ENCODE results near the gene PEAR1.

Gene PEAR1

DNA sequence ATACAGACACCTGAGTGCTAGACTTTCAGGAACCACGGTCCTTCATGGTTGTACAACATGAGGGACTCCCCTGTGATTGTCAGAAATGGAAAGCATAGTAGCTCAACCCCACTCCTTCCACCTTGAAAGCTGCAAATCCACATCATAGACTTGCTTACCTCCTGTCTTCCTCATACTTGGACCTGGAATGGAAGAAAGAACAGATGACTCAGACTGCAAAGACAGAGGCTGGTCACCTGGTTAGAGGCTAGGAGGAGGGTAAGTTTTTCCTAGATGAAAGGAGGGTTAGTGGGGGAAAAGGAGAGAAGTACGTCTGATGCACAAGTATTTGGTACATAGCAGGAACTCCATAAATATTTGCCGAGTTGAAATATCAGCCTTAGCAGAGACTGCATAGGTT is 64.1 kb downstream of the PEAR1 start:
- no peaks in the 10 kb centered on the region for H4K20me1 ChIP-seq (ENCODE audit: low read depth, low read length)

GRCh38 chr1:156958247-156958714 is 64.8 kb downstream of the PEAR1 start:
- Histone ChIP-seq H4K20me1 (ENCODE audit: low read depth, low read length) (no peaks in the 10 kb centered on the region), H3K4me3 (ENCODE audit: insufficient read depth, low read length, poor library complexity, severe bottlenecking) (no peak overlapping the region), H3K36me3 (ENCODE audit: low read length) (no peaks in the 10 kb centered on the region), H3F3A (ENCODE audit: insufficient read depth) (no peaks in the 10 kb centered on the region), H2AFZ (ENCODE audit: low read depth, low read length, severe bottlenecking) (no peak overlapping the region), H3K27ac (ENCODE audit: low read depth, low read length) (no peak overlapping the region), H3K27me3 (ENCODE audit: low read length) (no peaks in the 10 kb centered on the region), H3K9me2 (replicated peaks; ENCODE audit: insufficient read depth, low read length) (no peaks in the 10 kb centered on the region), H3K79me2 (ENCODE audit: insufficient read depth, low read length) (no peaks in the 10 kb centered on the region), H3K4me2 (ENCODE audit: low read depth, low read length, poor library complexity, severe bottlenecking) (no peak overlapping the region), H3K9me3 (ENCODE audit: insufficient read depth, low read length) (no peaks in the 10 kb centered on the region), H3K9ac (ENCODE audit: low read length) (no peak overlapping the region)
- TF ChIP-seq EZH2phosphoT487 (conservative IDR thresholded peaks at IDR 0.05; ENCODE audit: low read length) = no peak
- TF ChIP-seq, protein P1, sequence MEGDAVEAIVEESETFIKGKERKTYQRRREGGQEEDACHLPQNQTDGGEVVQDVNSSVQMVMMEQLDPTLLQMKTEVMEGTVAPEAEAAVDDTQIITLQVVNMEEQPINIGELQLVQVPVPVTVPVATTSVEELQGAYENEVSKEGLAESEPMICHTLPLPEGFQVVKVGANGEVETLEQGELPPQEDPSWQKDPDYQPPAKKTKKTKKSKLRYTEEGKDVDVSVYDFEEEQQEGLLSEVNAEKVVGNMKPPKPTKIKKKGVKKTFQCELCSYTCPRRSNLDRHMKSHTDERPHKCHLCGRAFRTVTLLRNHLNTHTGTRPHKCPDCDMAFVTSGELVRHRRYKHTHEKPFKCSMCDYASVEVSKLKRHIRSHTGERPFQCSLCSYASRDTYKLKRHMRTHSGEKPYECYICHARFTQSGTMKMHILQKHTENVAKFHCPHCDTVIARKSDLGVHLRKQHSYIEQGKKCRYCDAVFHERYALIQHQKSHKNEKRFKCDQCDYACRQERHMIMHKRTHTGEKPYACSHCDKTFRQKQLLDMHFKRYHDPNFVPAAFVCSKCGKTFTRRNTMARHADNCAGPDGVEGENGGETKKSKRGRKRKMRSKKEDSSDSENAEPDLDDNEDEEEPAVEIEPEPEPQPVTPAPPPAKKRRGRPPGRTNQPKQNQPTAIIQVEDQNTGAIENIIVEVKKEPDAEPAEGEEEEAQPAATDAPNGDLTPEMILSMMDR (IDR thresholded peaks at IDR 0.05; ENCODE audit: insufficient read depth, low read length, poor library complexity, severe bottlenecking) = no peak

More for the DNA sequence above, 64.1 kb downstream of the PEAR1 start:
- Histone ChIP-seq H3K4me2 (ENCODE audit: low read depth, low read length, poor library complexity, severe bottlenecking) (no peak overlapping the region), H3K36me3 (ENCODE audit: low read length) (no peaks in the 10 kb centered on the region), H3K27ac (ENCODE audit: low read depth, low read length) (no peak overlapping the region), H3K27me3 (ENCODE audit: low read length) (no peaks in the 10 kb centered on the region), H3K4me3 (ENCODE audit: insufficient read depth, low read length, poor library complexity, severe bottlenecking) (no peak overlapping the region), H3F3A (ENCODE audit: insufficient read depth) (no peaks in the 10 kb centered on the region), H3K9ac (ENCODE audit: low read length) (no peak overlapping the region), H3K9me3 (ENCODE audit: insufficient read depth, low read length) (no peaks in the 10 kb centered on the region), H2AFZ (ENCODE audit: low read depth, low read length, severe bottlenecking) (no peak overlapping the region), H3K9me2 (replicated peaks; ENCODE audit: insufficient read depth, low read length) (no peaks in the 10 kb centered on the region), H3K79me2 (ENCODE audit: insufficient read depth, low read length) (no peaks in the 10 kb centered on the region)
- no peak for TF ChIP-seq EZH2phosphoT487 (conservative IDR thresholded peaks at IDR 0.05; ENCODE audit: low read length)
- TF ChIP-seq, protein P1 (IDR thresholded peaks at IDR 0.05; ENCODE audit: insufficient read depth, low read length, poor library complexity, severe bottlenecking) = no peak

- no peaks in the 10 kb centered on the region for H3K79me2 ChIP-seq (ENCODE audit: insufficient read depth, low read length)
- no peak overlapping the region for H3K4me2 ChIP-seq (ENCODE audit: low read depth, low read length, poor library complexity, severe bottlenecking)
- H3F3A ChIP-seq (ENCODE audit: insufficient read depth) = no peaks in the 10 kb centered on the region
- no peak for TF ChIP-seq EZH2phosphoT487 (conservative IDR thresholded peaks at IDR 0.05; ENCODE audit: low read length)
- TF ChIP-seq, protein P1 (IDR thresholded peaks at IDR 0.05; ENCODE audit: insufficient read depth, low read length, poor library complexity, severe bottlenecking) = no peak
- H4K20me1 ChIP-seq (ENCODE audit: low read depth, low read length) = no peaks in the 10 kb centered on the region
- H3K27me3 ChIP-seq (ENCODE audit: low read length) = no peaks in the 10 kb centered on the region
- no peak overlapping the region for H3K9ac ChIP-seq (ENCODE audit: low read length)
- no peaks in the 10 kb centered on the region for H3K9me3 ChIP-seq (ENCODE audit: insufficient read depth, low read length)
- no peaks in the 10 kb centered on the region for H3K36me3 ChIP-seq (ENCODE audit: low read length)
- no peak overlapping the region for H3K27ac ChIP-seq (ENCODE audit: low read depth, low read length)
- no peaks in the 10 kb centered on the region for H3K9me2 ChIP-seq (replicated peaks; ENCODE audit: insufficient read depth, low read length)
- no peak overlapping the region for H2AFZ ChIP-seq (ENCODE audit: low read depth, low read length, severe bottlenecking)
- no peak overlapping the region for H3K4me3 ChIP-seq (ENCODE audit: insufficient read depth, low read length, poor library complexity, severe bottlenecking)
Observed at GRCh38 chr1:156959414-156959813, 65.9 kb downstream of the PEAR1 start.

Measured in SU-DHL-6 (cell line).